ENCODE measurements around the gene S100A13.

S100A13 gene

GRCh38 chr1:153635872-153636271, 8.6 kb upstream of the S100A13 start:
- POLR2A ChIA-PET: interaction anchor here (0.6 to 0.7 kb wide), 2 partner anchors 228 to 351 kb away, joined by 3 to 4 read pairs; no protein-coding TSS in a partner anchor
- TF ChIP-seq CTCF (IDR thresholded peaks at IDR 0.05; ENCODE audit: control extremely low read depth, extremely low read depth, low read depth, missing control alignments): no peak
- CTCF ChIA-PET: interaction anchor here (1.4 kb wide), 2 partner anchors 14 to 124 kb away, joined by 5 read pairs; no protein-coding TSS in a partner anchor
- DNase-seq (ENCODE audit: extremely low spot score): no peak

- POLR2A ChIA-PET: interaction anchor here (0.5 to 2.9 kb wide), 17 partner anchors 10 to 1340 kb away, joined by 3 to 23 read pairs (median 5); partner anchors contain the start of genes ILF2, JTB, RAB13 and RPS27
- CTCF ChIA-PET: interaction anchor here (0.6 to 2.1 kb wide), 11 partner anchors 8 to 281 kb away, joined by 3 to 12 read pairs (median 3); partner anchors contain the start of genes ILF2 and S100A14
These were observed 6.7 kb upstream of the S100A13 start, which contains the start of gene CHTOP for GRCh38 chr1:153633754-153634665. CHTOP (plus strand) TSS chr1:153634066; CDS start chr1:153636589, 2,523 bp downstream.

DNA sequence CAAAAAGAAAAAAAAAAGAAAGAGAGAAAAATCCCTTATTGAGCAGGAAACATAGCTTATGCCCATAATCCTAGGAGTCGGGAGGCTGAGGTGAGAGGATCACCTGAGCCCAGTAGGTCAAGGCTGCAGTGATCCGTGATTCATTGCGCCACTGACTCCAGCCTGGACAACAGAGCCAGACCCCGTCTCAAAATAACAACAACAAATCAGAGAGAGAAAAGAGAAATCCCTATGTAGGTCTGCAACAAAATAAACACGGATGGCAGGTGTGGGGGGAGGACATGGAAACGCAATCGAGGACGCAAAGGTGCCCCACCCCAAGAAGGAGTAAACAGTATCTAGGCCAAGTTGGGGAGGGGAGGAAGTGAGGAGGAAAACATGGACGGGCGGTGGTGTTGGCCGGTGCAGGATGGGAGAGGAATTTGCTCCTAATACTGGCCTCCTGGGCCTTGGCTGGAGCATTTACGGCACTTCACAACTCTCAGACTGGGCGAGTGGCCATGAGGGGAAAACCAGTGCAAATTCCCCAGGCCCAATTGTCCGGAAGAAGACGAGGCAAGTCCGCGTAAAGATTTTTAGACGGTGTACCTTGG, 6.0 kb upstream of the S100A13 start:
- ChIA-PET POLR2A (interaction anchor here (0.8 to 2.9 kb wide), 14 partner anchors 10 to 360 kb away, joined by 3 to 23 read pairs (median 5); partner anchors contain the start of genes ILF2, JTB, RAB13 and RPS27), CTCF (interaction anchor here (0.8 to 2.1 kb wide), 6 partner anchors 10 to 280 kb away, joined by 3 to 12 read pairs (median 3); partner anchors contain the start of genes ILF2 and S100A14)

More at GRCh38 chr1:153633754-153634665, 6.7 kb upstream of the S100A13 start, which contains the start of gene CHTOP:
- TF ChIP-seq CTCF (IDR thresholded peaks at IDR 0.05; ENCODE audit: control extremely low read depth, extremely low read depth, low read depth, missing control alignments): no peak
- DNase-seq (ENCODE audit: extremely low spot score): peak; percentile 98

DNA sequence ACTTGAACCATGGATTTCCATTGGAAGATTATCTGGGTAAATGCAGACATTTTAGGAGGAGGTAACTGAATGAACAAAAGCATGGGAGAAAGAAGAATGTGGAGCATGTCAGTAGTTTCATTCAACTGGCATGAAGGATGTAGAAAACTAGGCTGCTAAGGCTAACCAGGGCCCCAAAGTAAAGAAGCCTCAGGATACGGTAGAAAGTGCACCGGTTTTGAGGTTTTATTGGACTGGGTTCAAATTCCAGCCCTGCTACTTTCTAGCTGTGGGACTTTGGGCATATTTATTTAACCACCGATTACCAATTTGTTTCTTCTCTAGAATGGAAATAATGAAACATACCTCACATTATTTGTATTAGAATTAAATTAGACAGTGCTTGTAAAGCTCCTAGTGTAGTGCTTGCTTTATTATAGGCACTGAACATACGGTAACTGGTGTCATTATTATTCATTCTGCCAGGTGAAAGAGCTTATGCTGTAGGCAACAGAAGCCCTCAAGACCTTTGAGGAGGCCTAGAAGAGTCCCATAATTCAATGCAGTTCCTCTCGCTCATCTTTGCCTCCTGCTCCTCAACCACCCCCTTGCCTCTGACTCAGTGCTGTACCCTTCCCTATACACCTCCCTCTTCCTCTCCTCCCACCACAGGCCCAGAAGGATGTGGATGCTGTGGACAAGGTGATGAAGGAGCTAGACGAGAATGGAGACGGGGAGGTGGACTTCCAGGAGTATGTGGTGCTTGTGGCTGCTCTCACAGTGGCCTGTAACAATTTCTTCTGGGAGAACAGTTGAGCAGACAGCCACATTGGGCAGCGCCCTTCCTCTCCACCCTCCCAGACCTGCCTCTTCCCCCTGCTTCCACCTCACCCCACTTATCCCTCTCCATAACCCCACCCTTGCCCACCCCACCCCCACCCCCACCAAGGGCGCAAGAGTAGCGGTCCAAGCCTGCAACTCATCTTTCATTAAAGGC, 4.0 kb upstream of the S100A13 start:
- ChIA-PET CTCF (interaction anchor here (0.8 to 6.6 kb wide), 5 partner anchors 13 to 121 kb away, joined by 3 to 105 read pairs (median 4); partner anchors contain the start of gene S100A14), POLR2A (interaction anchor here (0.7 kb wide), 1 partner anchor 123 kb away, joined by 3 read pairs; no protein-coding TSS in a partner anchor)
- TF ChIP-seq CTCF (IDR thresholded peaks at IDR 0.05; ENCODE audit: control extremely low read depth, extremely low read depth, low read depth, missing control alignments): no peak

More for the DNA sequence above, 6.0 kb upstream of the S100A13 start:
- DNase-seq (ENCODE audit: extremely low spot score): no peak
- no peak for TF ChIP-seq CTCF (IDR thresholded peaks at IDR 0.05; ENCODE audit: control extremely low read depth, extremely low read depth, low read depth, missing control alignments)

GRCh38 chr1:153630384-153630783, 3.1 kb upstream of the S100A13 start:
- DNase-seq (ENCODE audit: extremely low spot score): no peak
- ChIA-PET CTCF (interaction anchor here (0.8 to 6.6 kb wide), 6 partner anchors 12 to 120 kb away, joined by 3 to 105 read pairs (median 4); partner anchors contain the start of gene S100A14), POLR2A (interaction anchor here (0.5 to 0.7 kb wide), 3 partner anchors 67 to 363 kb away, joined by 3 to 5 read pairs (median 3); no protein-coding TSS in a partner anchor)
- no peak for TF ChIP-seq CTCF (IDR thresholded peaks at IDR 0.05; ENCODE audit: control extremely low read depth, extremely low read depth, low read depth, missing control alignments)

More for the DNA sequence above, 4.0 kb upstream of the S100A13 start:
- no peak for DNase-seq (ENCODE audit: extremely low spot score)
